K562 (cell line): ENCODE data around the gene FARP2. TPM values are rescaled to one million over a fixed set of nuclear protein-coding genes. Genes with fewer than 3 reads are reported as not detected.

ENCODE experiments used
- COPS2 ChIP-seq: fragments of 450-650 bp; conservative IDR thresholded peaks from 2 replicates; pipeline ENCODE4 v1.6.1; 2016; ENCODE audit warnings: mild to moderate bottlenecking, moderate library complexity
- EHMT2 ChIP-seq: fragments of 450-650 bp; IDR thresholded peaks from 2 replicates; pipeline ENCODE4 v1.6.1; 2018; ENCODE audit warnings: antibody characterized with exemption
- ELF1 ChIP-seq: fragments of 200-800 bp; sonication (Bioruptor generic); IDR thresholded peaks from 2 replicates; pipeline ENCODE4 v1.6.1; 2016; ENCODE audit warnings: missing genetic modification characterization, missing compliant biosample characterization
- ILF3 ChIP-seq: fragments of 450-650 bp; IDR thresholded peaks from 2 replicates; pipeline ENCODE4 v1.6.1; 2018; ENCODE audit warnings: antibody characterized with exemption, mild to moderate bottlenecking, moderate library complexity, borderline replicate concordance
- IRF2 ChIP-seq: sonication (generic); formaldehyde crosslinking; IDR thresholded peaks from 2 replicates; pipeline ENCODE4 v1.8.1; 2022; ENCODE audit warnings: mild to moderate bottlenecking, missing genetic modification reagents
- MED1 ChIP-seq: sonication (generic); formaldehyde crosslinking; IDR thresholded peaks from 2 replicates; pipeline ENCODE4 v1.8.1; 2023; ENCODE audit warnings: missing genetic modification reagents, borderline replicate concordance
- NR2F6 ChIP-seq: fragments of 450-650 bp; formaldehyde crosslinking; IDR thresholded peaks from 2 replicates; pipeline ENCODE4 v1.4.0; 2020; ENCODE audit warnings: mild to moderate bottlenecking
- PHB2 ChIP-seq: fragments of 450-650 bp; IDR thresholded peaks from 2 replicates; pipeline ENCODE4 v1.6.1; 2017; ENCODE audit warnings: low read depth
- PPARD ChIP-seq: fragments of 250-450 bp; sonication (Bioruptor Pico); IDR thresholded peaks from 2 replicates; pipeline ENCODE4 v1.8.0; 2022; ENCODE audit warnings: inconsistent platforms, mild to moderate bottlenecking, moderate library complexity
- PURB ChIP-seq: sonication (generic); formaldehyde crosslinking; IDR thresholded peaks from 2 replicates; pipeline ENCODE4 v1.9.0; 2021; ENCODE audit warnings: low read depth, mild to moderate bottlenecking, missing genetic modification reagents
- PYGO2 ChIP-seq: fragments of 450-650 bp; IDR thresholded peaks from 2 replicates; pipeline ENCODE4 v1.6.1; 2016; ENCODE audit warnings: mild to moderate bottlenecking, missing genetic modification characterization, moderate library complexity, missing compliant biosample characterization
- RNF2 ChIP-seq: sonication (generic); IDR thresholded peaks from 2 replicates; pipeline ENCODE4 v1.6.1; 2016
- RNF219 ChIP-seq: fragments of 250-450 bp; sonication (Bioruptor Pico); IDR thresholded peaks from 2 replicates; pipeline ENCODE4 v1.5.0; 2022; ENCODE audit warnings: mild to moderate bottlenecking
- SNAPC5 ChIP-seq: fragments of 250-450 bp; sonication (Bioruptor Pico); IDR thresholded peaks from 2 replicates; pipeline ENCODE4 v1.8.0; 2021; ENCODE audit warnings: moderate library complexity, mild to moderate bottlenecking, inconsistent platforms
- SRSF3 ChIP-seq: fragments of 200-400 bp; formaldehyde crosslinking; IDR thresholded peaks from 2 replicates; pipeline ENCODE4 v1.6.1; 2016; ENCODE audit warnings: mild to moderate bottlenecking, low read length, moderate library complexity; ENCODE audit not compliant: insufficient read depth
- TSC22D4 ChIP-seq: fragments of 450-650 bp; IDR thresholded peaks from 2 replicates; pipeline ENCODE4 v1.6.1; 2016; ENCODE audit warnings: missing genetic modification characterization, missing biosample characterization, control low read depth
- USF2 ChIP-seq: sonication (generic); formaldehyde crosslinking; IDR thresholded peaks from 2 replicates; pipeline ENCODE4 v1.5.0; 2020; ENCODE audit warnings: missing genetic modification reagents
- ZBTB8A ChIP-seq: fragments of 450-650 bp; IDR thresholded peaks from 2 replicates; pipeline ENCODE4 v1.6.1; 2018; ENCODE audit warnings: mild to moderate bottlenecking, moderate library complexity; ENCODE audit not compliant: partially characterized antibody
- ZHX1 ChIP-seq: fragments of 150-350 bp; conservative IDR thresholded peaks from 2 replicates; pipeline ENCODE4 v1.6.1; 2014; ENCODE audit warnings: low read length
- ZKSCAN3 ChIP-seq: fragments of 250-450 bp; sonication (Bioruptor Pico); IDR thresholded peaks from 2 replicates; pipeline ENCODE4 v1.4.0; 2020
- ZNF263 ChIP-seq: sonication (generic); formaldehyde crosslinking; IDR thresholded peaks from 2 replicates; pipeline ENCODE4 v1.8.0; 2022; ENCODE audit warnings: mild to moderate bottlenecking, missing genetic modification reagents, borderline replicate concordance
- ZNF707 ChIP-seq: fragments of 250-450 bp; sonication (Bioruptor Pico); conservative IDR thresholded peaks from 2 replicates; pipeline ENCODE4 v1.8.0; 2022; ENCODE audit warnings: inconsistent platforms, mild to moderate bottlenecking, moderate library complexity
- ZZZ3 ChIP-seq: fragments of 450-650 bp; IDR thresholded peaks from 2 replicates; pipeline ENCODE4 v1.6.1; 2016; ENCODE audit warnings: antibody characterized with exemption, mild to moderate bottlenecking, moderate library complexity
- polyA plus RNA-seq, 8 experiments: library from polyadenylated mRNA; depleted of rRNA in 4 of 8; stranded (reverse) in 5 of 8; unstranded in 3 of 8; fragments of >200 nt; fragmentation: Nextera tagmentation in 2 of 8; fragmentation: Illumina TruSeq in 1 of 8; extraction: Ambion mirVana in 2 of 8; extraction: Trizol in 1 of 8; gene quantifications; 2 replicates each; pipeline versions ENCODE4 v1.2.1 to v1.2.3, GENCODE V29; 2011 to 2014; ENCODE audit warnings: inconsistent platforms in 1 of 8, missing spikeins in 1 of 8
- total RNA-seq, 7 experiments: library from RNA; depleted of rRNA in 6 of 7; stranded (reverse); fragments of >200 nt in 6 of 7; fragmentation: Illumina TruSeq in 2 of 7; extraction: Trizol in 2 of 7; gene quantifications; 2 replicates each; pipeline versions ENCODE4 v1.2.1 to v1.2.3, GENCODE V29; 2011 to 2021; ENCODE audit warnings: low replicate concordance in 1 of 7

The FARP2 gene
- total and polyA plus RNA-seq, 9 of the 15 experiments (the other 6 are each of a cell fraction or from before 2014, with no cell fraction given) = 4.1 to 38.1 (median 21.1) TPM

GRCh38 chr2:241508240-241509154, 152.4 kb downstream of the FARP2 start, which contains the start of gene STK25 (continued):
- TF ChIP-seq USF2 (peak; percentile 94), SNAPC5 (CRISPR knock-in tag) (no peak), PPARD (CRISPR knock-in tag) (no peak), NR2F6 (no peak), ZNF707 (CRISPR knock-in tag) (no peak), ZHX1 (no peak), PHB2 (no peak), SRSF3 (no peak), ELF1 (tag) (peak; percentile 91), ZKSCAN3 (CRISPR knock-in tag) (no peak), TSC22D4 (tag) (no peak), PURB (CRISPR knock-in tag) (no peak), COPS2 (no peak), MED1 (no peak), ZNF263 (CRISPR knock-in tag) (peak; percentile 67; the same call in 1 of the 2 replicates), ILF3 (no peak), ZZZ3 (no peak), RNF219 (CRISPR knock-in tag) (no peak), EHMT2 (no peak), IRF2 (CRISPR knock-in tag) (peak; percentile 78; the same call in 1 of the 2 replicates), PYGO2 (tag) (no peak), ZBTB8A (no peak), RNF2 (peak; percentile 86)
